ENCODE results near the gene DDX17.

DDX17 gene

DNA sequence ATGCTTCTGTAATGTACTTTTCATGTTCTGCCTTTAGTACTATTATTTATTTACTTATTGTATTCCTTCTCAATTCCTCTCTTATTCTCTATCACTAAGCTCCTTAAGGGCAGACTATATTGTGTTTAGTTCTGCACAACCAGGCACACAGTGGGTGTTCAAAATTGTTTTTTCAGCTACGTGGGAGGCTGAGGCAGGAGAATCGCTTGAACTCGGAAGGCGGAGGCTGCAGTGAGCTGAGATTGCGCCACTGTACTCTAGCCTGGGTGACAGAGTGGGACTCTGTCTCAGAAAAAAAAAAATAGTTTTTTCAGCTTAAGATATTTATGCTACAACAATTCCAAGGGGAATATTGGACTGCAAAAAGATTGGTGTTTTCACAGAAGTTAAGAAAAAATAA is 17.4 kb upstream of the DDX17 start:
- no peak for DNase-seq (ENCODE audit: low spot score)
- TF ChIP-seq, protein P1, sequence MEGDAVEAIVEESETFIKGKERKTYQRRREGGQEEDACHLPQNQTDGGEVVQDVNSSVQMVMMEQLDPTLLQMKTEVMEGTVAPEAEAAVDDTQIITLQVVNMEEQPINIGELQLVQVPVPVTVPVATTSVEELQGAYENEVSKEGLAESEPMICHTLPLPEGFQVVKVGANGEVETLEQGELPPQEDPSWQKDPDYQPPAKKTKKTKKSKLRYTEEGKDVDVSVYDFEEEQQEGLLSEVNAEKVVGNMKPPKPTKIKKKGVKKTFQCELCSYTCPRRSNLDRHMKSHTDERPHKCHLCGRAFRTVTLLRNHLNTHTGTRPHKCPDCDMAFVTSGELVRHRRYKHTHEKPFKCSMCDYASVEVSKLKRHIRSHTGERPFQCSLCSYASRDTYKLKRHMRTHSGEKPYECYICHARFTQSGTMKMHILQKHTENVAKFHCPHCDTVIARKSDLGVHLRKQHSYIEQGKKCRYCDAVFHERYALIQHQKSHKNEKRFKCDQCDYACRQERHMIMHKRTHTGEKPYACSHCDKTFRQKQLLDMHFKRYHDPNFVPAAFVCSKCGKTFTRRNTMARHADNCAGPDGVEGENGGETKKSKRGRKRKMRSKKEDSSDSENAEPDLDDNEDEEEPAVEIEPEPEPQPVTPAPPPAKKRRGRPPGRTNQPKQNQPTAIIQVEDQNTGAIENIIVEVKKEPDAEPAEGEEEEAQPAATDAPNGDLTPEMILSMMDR (IDR thresholded peaks at IDR 0.05; ENCODE audit: extremely low read depth, insufficient read depth, missing control alignments): no peak
- in situ Hi-C loops (cut with MboI; ENCODE audit: low pct_unique_long_range_greater_than_20kb, low sequenced_read_pairs, unreplicated experiment): no loop called here

DNA sequence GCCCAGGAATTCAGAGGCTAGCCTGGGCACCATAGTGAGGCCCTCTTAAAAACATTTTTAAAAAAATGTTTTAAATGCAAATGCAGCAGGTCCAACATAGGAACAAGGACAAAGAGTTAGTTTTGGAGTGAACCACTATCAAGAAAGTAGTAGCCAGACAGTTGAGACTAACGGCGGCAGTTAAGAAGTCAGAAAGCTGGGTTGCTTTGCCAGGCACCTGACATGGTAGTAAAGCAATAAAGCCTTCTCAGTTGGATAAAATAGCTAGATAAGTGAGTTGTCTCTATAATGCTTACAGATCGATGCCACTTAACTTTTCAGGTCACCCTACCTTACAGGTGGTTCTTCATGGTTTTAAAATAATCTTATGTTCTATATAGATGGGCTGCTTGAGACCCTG is 16.9 kb upstream of the DDX17 start:
- TF ChIP-seq, protein P1 (IDR thresholded peaks at IDR 0.05; ENCODE audit: extremely low read depth, insufficient read depth, missing control alignments): no peak
- no peak for DNase-seq (ENCODE audit: low spot score)
- in situ Hi-C loops (cut with MboI; ENCODE audit: low pct_unique_long_range_greater_than_20kb, low sequenced_read_pairs, unreplicated experiment): no loop called here

- in situ Hi-C loops (cut with MboI; ENCODE audit: low pct_unique_long_range_greater_than_20kb, low sequenced_read_pairs, unreplicated experiment): no loop called here
- DNase-seq (ENCODE audit: low spot score): no peak
- TF ChIP-seq, protein P1 (IDR thresholded peaks at IDR 0.05; ENCODE audit: extremely low read depth, insufficient read depth, missing control alignments): no peak
These were observed 13.5 kb upstream of the DDX17 start for GRCh38 chr22:38519453-38520250.

- DNase-seq (ENCODE audit: low spot score): no peak
- TF ChIP-seq, protein P1 (IDR thresholded peaks at IDR 0.05; ENCODE audit: extremely low read depth, insufficient read depth, missing control alignments): no peak
- in situ Hi-C loops (cut with MboI; ENCODE audit: low pct_unique_long_range_greater_than_20kb, low sequenced_read_pairs, unreplicated experiment): no loop called here
These were observed 12.5 kb upstream of the DDX17 start for GRCh38 chr22:38518620-38519019.

GRCh38 chr22:38513063-38513462 is 7.0 kb upstream of the DDX17 start:
- TF ChIP-seq, protein P1 (IDR thresholded peaks at IDR 0.05; ENCODE audit: extremely low read depth, insufficient read depth, missing control alignments): peak; percentile 63
- in situ Hi-C loops (cut with MboI; ENCODE audit: low pct_unique_long_range_greater_than_20kb, low sequenced_read_pairs, unreplicated experiment): no loop called here
- peak; percentile 32 for DNase-seq (ENCODE audit: low spot score)

DNA sequence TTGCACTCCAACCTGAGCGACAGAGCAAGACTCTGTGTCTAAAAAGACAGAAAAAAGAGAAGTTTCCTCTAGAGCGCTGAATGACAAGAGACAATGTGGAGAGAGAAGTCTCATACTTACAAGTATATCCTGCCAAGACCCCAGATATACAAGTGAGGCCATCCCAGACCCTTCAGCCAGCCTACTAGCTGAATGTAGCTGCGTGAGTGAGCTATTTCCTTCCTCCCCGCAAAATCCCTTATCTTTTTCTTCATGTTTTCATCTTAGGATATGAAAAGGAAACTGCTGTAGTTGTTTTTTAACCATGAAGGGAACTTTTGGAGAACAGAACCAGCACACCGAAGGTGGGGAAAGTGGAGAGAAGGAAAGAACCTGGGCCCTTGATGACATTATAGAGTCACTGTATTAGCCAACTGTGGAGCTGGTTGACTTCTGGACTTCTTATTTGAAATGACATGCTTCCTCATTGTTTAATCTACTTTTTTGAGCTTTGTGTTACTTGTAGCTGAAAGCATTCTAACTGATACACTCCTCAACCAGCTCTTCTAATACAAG is 4.4 kb upstream of the DDX17 start:
- DNase-seq (ENCODE audit: low spot score): no peak
- in situ Hi-C loops (cut with MboI; ENCODE audit: low pct_unique_long_range_greater_than_20kb, low sequenced_read_pairs, unreplicated experiment): no loop called here
- TF ChIP-seq, protein P1 (IDR thresholded peaks at IDR 0.05; ENCODE audit: extremely low read depth, insufficient read depth, missing control alignments): no peak
